HepG2 (cell line): ENCODE results near the gene PPP1R12C. TPM values are rescaled to one million over a fixed set of nuclear protein-coding genes. Genes with fewer than 3 reads are reported as not detected.
"Not testable (repeated sequence)": the region's sequence is repeated elsewhere in the genome, so short reads cannot be mapped to it uniquely, and the experiment has no call there.

Experiments used
- ATAC-seq: fragments of 200-7000 bp; cut with Tn5 transposase; 3 replicates; pipeline ENCODE4 v1.9.1; 2020; ENCODE audit warnings: mild to moderate bottlenecking, moderate library complexity
- BruUV-seq: library from RNA; stranded (reverse); fragments of 400-500 nt; replicated peaks from 2 replicates; lab custom pipeline; 2021; lab: Mats Ljungman, UMichigan
- CTCF ChIA-PET: fragments of 300-600 bp; formaldehyde crosslinking; extraction: SDS; loops from one replicate; lab custom pipeline; 2021; ENCODE audit warnings: low total read pairs, inconsistent platforms, low intra/inter-chr PET ratio; lab: Yijun Ruan, JAX
- POLR2A ChIA-PET: fragments of 350-600 bp; sonication (Branson Sonifier 250); formaldehyde crosslinking; loops from one replicate; lab custom pipeline; 2020; ENCODE audit warnings: antibody characterized with exemption, inconsistent platforms; lab: Yijun Ruan, JAX
- DNase-seq: peaks from one replicate; pipeline ENCODE4 v3.0.0-alpha.2; 2015; ENCODE audit warnings: low spot score
- FAIRE-seq: peaks from 3 replicates; lab custom pipeline; 2011; peaks lifted over from hg19 to GRCh38; lab: Jason Lieb, UNC
- H2AFZ ChIP-seq: one replicate; pipeline ENCODE4 v1.6.1; 2011; ENCODE audit warnings: low read length, inconsistent platforms
- H3K27ac ChIP-seq: fragments of 300-600 bp; 3 replicates; pipeline ENCODE4 v1.8.0; 2011; ENCODE audit warnings: mixed run types, mild to moderate bottlenecking, mixed read lengths, low read length, inconsistent platforms; ENCODE audit not compliant: insufficient read depth; ENCODE audit errors: extremely low read length
- H3K27me3 ChIP-seq, 2 experiments: fragments of 200-600 bp in 1 of 2; 2 replicates in 1 of 2; 3 replicates in 1 of 2; pipeline versions ENCODE4 v1.6.0 to v1.8.0; 2011; ENCODE audit warnings: low read length in 2 of 2, mild to moderate bottlenecking in 2 of 2, moderate library complexity in 2 of 2, inconsistent platforms in 1 of 2; ENCODE audit not compliant: insufficient read depth in 2 of 2, control insufficient read depth in 1 of 2
- H3K36me3 ChIP-seq, 2 experiments: fragments of 200-600 bp in 1 of 2; replicated peaks in 1 of 2; 2 replicates in 1 of 2; 3 replicates in 1 of 2; pipeline versions ENCODE4 v1.5.1 to v1.8.0; 2011; ENCODE audit warnings: low read length in 2 of 2, inconsistent platforms in 1 of 2; ENCODE audit not compliant: insufficient read depth in 2 of 2, control insufficient read depth in 1 of 2
- H3K4me1 ChIP-seq: 2 replicates; pipeline ENCODE4 v1.5.1; 2012; ENCODE audit warnings: low read length, inconsistent platforms; ENCODE audit not compliant: insufficient read depth
- H3K4me2 ChIP-seq: 2 replicates; pipeline ENCODE4 v1.6.0; 2011; ENCODE audit warnings: low read depth, low read length, inconsistent platforms
- H3K4me3 ChIP-seq, 3 experiments: fragments of 200-600 bp in 1 of 3; sonication (generic), shearing (Covaris generic) in 1 of 3; replicated peaks in 1 of 3; 2 replicates each; pipeline ENCODE4 v1.5.1; 2011 to 2016; ENCODE audit warnings: low read length in 3 of 3, inconsistent platforms in 2 of 3, low read depth in 2 of 3, mild to moderate bottlenecking in 2 of 3, control low read depth in 1 of 3, mixed read lengths in 1 of 3; ENCODE audit not compliant: insufficient read depth in 1 of 3
- H3K79me2 ChIP-seq: one replicate; pipeline ENCODE4 v1.6.1; 2011; ENCODE audit warnings: low read length, inconsistent platforms; ENCODE audit not compliant: insufficient read depth
- H3K9ac ChIP-seq: 2 replicates; pipeline ENCODE4 v1.6.0; 2011; ENCODE audit warnings: mild to moderate bottlenecking, low read depth, low read length, inconsistent platforms; ENCODE audit not compliant: insufficient read depth
- H3K9me3 ChIP-seq: 2 replicates; pipeline ENCODE4 v1.5.1; 2012; ENCODE audit warnings: mild to moderate bottlenecking, low read length
- H4K20me1 ChIP-seq: 2 replicates; pipeline ENCODE4 v1.6.0; 2011; ENCODE audit warnings: inconsistent platforms, mild to moderate bottlenecking, low read length, moderate library complexity; ENCODE audit not compliant: insufficient read depth
- ADNP ChIP-seq: sonication (generic); formaldehyde crosslinking; IDR thresholded peaks from 2 replicates; pipeline ENCODE4 v1.4.0; 2020; ENCODE audit warnings: missing genetic modification reagents
- ATF3 ChIP-seq: sonication (generic); formaldehyde crosslinking; IDR thresholded peaks from 2 replicates; pipeline ENCODE4 v1.4.0; 2020; ENCODE audit warnings: missing genetic modification reagents
- HOXA5 ChIP-seq: sonication (generic); formaldehyde crosslinking; IDR thresholded peaks from 2 replicates; pipeline ENCODE4 v1.4.0; 2020; ENCODE audit warnings: missing genetic modification reagents
- IRX3 ChIP-seq: sonication (generic); formaldehyde crosslinking; IDR thresholded peaks from 2 replicates; pipeline ENCODE4 v1.8.1; 2023; ENCODE audit warnings: mild to moderate bottlenecking, low read depth, missing genetic modification reagents, borderline replicate concordance
- JUN ChIP-seq: sonication (generic); formaldehyde crosslinking; IDR thresholded peaks from 2 replicates; pipeline ENCODE4 v1.4.0; 2020; ENCODE audit warnings: mild to moderate bottlenecking, missing genetic modification reagents
- PHF5A ChIP-seq: IDR thresholded peaks from one replicate; pipeline ENCODE4 v1.6.1; 2018; ENCODE audit warnings: low read depth, missing genetic modification reagents; ENCODE audit not compliant: unreplicated experiment
- SP140L ChIP-seq: sonication (generic); formaldehyde crosslinking; IDR thresholded peaks from 2 replicates; pipeline ENCODE4 v1.4.0; 2020; ENCODE audit warnings: missing genetic modification reagents, borderline replicate concordance
- SRSF9 ChIP-seq: fragments of 200-400 bp; formaldehyde crosslinking; IDR thresholded peaks from 2 replicates; pipeline ENCODE4 v1.6.1; 2018; ENCODE audit warnings: borderline replicate concordance, mild to moderate bottlenecking, low read depth, low read length; ENCODE audit not compliant: insufficient read depth, poor library complexity, severe bottlenecking
- TOE1 ChIP-seq: sonication (generic); formaldehyde crosslinking; IDR thresholded peaks from 2 replicates; pipeline ENCODE4 v1.4.0; 2020; ENCODE audit warnings: mild to moderate bottlenecking, missing genetic modification reagents
- ZNF260 ChIP-seq: sonication (generic); formaldehyde crosslinking; IDR thresholded peaks from 2 replicates; pipeline ENCODE4 v1.4.0; 2020; ENCODE audit warnings: missing genetic modification reagents, low read depth, mild to moderate bottlenecking, borderline replicate concordance
- ZNF75D ChIP-seq: sonication (generic); formaldehyde crosslinking; IDR thresholded peaks from 2 replicates; pipeline ENCODE4 v1.8.1; 2023; ENCODE audit warnings: missing genetic modification reagents, mild to moderate bottlenecking, borderline replicate concordance
- ZNF883 ChIP-seq: sonication (generic); formaldehyde crosslinking; IDR thresholded peaks from 2 replicates; pipeline ENCODE4 v1.5.1; 2020; ENCODE audit warnings: mild to moderate bottlenecking, missing genetic modification reagents; ENCODE audit errors: not compliant biosample characterization
- WGBS: methylation state at CpG from one replicate; pipeline ENCODE4 v1.1.6; 2017; ENCODE audit warnings: low lambda C conversion rate; 5-methylcytosine and 5-hydroxymethylcytosine counted together
- in situ Hi-C: cut with HindIII; loops from 2 replicates; pipeline ENCODE4 v1.10.0; 2017; ENCODE audit warnings: low pct_unique_long_range_greater_than_20kb; ENCODE audit not compliant: extremely low pct_ligation_motif_present
- intact Hi-C: fragments of 100-400 bp; cut with micrococcal nuclease; formaldehyde crosslinking; loops from one replicate; pipeline ENCODE4 v1.10.0; 2022; ENCODE audit not compliant: unreplicated experiment
- polyA plus RNA-seq, 8 experiments: library from polyadenylated mRNA; depleted of rRNA in 3 of 8; stranded (reverse) in 7 of 8; unstranded in 1 of 8; fragments of >200 nt; fragmentation: Illumina TruSeq in 4 of 8; extraction: Trizol in 4 of 8; gene quantifications; 2 replicates each; pipeline versions ENCODE4 v1.2.1 to v1.2.3, GENCODE V29; 2011 to 2016; ENCODE audit warnings: low read depth in 4 of 8, missing spikeins in 1 of 8, mixed read lengths in 1 of 8; ENCODE audit not compliant: insufficient read depth in 1 of 8
- total RNA-seq, 5 experiments: library from RNA; depleted of rRNA; stranded (reverse); fragments of >200 nt; fragmentation: Illumina TruSeq; extraction: Trizol; gene quantifications; 2 replicates each; pipeline ENCODE4 v1.2.3, GENCODE V29; 2016; ENCODE audit warnings: low read depth in 1 of 5

The PPP1R12C gene
- total and polyA plus RNA-seq, 2 of the 13 experiments (the other 11 are each of a cell fraction or from before 2014, with no cell fraction given), result 29.7 to 30.3 TPM

DNA sequence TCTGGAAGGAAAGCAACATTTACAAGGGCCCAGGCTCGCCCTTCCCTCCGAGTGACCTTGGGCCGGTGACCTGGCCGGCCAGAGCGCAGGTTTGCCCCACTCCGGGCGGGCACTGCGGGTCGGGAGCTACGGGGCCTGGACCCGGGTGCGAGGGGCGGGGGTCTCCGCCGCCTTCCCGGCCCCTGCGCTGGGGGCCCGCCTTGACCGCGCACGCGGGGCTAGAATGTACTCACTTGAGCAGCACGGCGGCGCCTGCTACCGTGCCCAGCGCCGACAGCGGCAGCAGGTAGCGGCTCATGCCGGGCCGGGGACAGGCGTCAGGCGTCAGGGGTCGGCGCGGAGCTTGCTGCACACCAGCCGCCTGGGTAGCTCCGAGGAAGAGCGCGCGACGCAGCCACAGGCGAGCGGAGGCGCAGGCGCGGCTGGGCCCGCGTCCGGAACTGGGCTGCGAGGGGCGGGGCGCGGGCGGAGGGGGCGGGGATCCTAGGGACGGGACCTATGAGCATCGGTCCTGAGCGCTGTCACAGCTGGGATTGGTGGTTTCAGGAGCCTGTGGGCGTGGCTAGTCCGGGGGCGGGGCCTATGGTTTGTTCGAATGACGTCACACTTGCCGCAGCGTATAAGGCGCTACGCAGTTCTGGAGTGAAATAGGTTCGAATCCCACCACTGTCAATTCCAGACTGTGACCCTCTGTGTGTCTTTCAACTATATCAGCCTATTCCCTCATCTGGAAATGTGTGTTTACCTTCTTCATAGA lies 54.5 kb downstream of the PPP1R12C start, which contains the start of gene RDH13 (continued):
- no peak for TF ChIP-seq SP140L (CRISPR knock-in tag)
- TF ChIP-seq SRSF9, result no peak

DNA sequence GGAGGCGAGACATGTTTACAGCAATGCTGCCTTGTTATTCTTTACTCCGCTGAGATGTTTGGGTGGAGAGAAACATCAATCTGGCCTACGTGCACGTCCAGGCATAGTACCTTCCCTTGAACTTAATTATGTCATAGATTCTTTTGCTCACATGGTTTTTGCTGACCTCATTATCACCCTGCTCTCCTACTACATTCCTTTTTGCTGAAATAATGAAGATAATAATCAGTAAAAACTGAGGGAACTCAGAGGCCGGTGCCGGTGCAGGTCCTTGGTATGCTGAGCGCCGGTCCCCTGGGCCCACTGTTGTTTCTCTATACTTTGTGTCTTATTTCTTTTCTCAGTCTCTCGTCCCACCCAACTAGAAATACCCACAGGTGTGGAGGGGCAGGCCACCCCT lies 57.1 kb downstream of the PPP1R12C start:
- BruUV-seq, intact Hi-C loops, ATAC-seq, H3K9ac ChIP-seq, in situ Hi-C loops, H3K79me2 ChIP-seq, H2AFZ ChIP-seq, H3K4me3 ChIP-seq, H3K9me3 ChIP-seq, POLR2A ChIA-PET, H4K20me1 ChIP-seq, DNase-seq, H3K27me3 ChIP-seq, FAIRE-seq, H3K27ac ChIP-seq, H3K4me2 ChIP-seq, CTCF ChIA-PET: not testable (repeated sequence)
- 96% methylated on average over 9 of the region's 9 CpGs for WGBS
- Histone ChIP-seq H3K4me1 (peaks cover 10% of the 10 kb centered on the region), H3K36me3 (peaks cover 4 to 27% of the 10 kb centered on the region in 2 experiments; a peak in 4 of 5 replicates)

DNA sequence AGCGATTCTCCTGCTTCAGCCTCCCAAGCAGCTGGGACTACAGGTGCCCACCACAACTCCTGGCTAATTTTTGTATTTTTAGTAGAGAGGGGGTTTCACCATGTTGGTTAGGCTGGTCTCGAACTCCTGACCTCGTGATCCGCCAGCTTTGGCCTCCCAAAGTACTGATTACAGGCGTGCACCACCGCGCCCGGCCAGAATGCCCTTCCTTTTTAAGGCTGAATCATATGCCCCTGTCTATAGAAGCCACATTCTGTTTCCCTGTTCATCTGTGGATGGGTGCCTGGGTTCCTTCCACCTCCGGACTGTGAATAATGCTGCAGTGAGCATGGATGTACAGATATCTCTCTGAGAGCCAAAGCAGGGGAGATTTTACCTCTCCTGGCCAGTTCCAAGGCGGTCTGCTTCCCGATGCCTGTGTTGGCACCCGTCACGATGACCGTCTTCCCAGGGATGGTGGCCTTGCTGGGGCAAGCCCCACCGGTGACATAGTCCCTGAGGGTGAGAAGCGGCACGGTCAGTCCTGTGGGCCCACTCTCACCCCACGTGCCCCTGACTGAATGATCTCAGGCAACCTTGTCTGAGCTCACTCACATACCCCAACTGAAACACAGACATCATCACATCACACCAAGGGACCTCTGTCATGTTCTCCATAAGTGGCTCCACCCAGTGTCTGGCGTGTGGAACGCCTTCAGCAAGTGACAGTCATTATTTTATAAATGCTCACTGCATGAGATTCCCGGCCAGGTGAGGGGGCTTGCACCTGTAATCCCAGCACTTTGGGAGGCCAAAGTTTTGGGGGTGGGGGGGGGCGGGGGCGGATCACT lies 58.4 kb downstream of the PPP1R12C start:
- BruUV-seq, result no TSS peak
- Histone ChIP-seq H3K79me2 (peaks cover 4% of the 10 kb centered on the region), H3K27me3 (0 out of 5 replicates have a peak, but pooled peaks cover 0 to 3% of the 10 kb centered on the region in 2 experiments), H3K4me2 (no peak overlapping the region), H3K9me3 (no peaks in the 10 kb centered on the region), H3K4me3 (no peak overlapping the region), H4K20me1 (no peaks in the 10 kb centered on the region)
- CTCF ChIA-PET, result no interaction called here
- in situ Hi-C loops, result no loop called here
- FAIRE-seq (no peak), DNase-seq (no peak), ATAC-seq (no peak)
- 97% methylated on average over 23 of the region's 23 CpGs for WGBS
- TF ChIP-seq JUN (CRISPR knock-in tag), result no peak
- TF ChIP-seq TOE1, result no peak
- TF ChIP-seq ATF3 (CRISPR knock-in tag), result no peak
- no peak for TF ChIP-seq PHF5A (CRISPR knock-in tag)
- TF ChIP-seq ZNF75D (CRISPR knock-in tag), result no peak
- TF ChIP-seq ZNF883 (CRISPR knock-in tag), result no peak
- no peak for TF ChIP-seq HOXA5
- no peak for TF ChIP-seq ADNP (CRISPR knock-in tag)
- no peak for TF ChIP-seq IRX3 (CRISPR knock-in tag)
- no peak for TF ChIP-seq ZNF260
- TF ChIP-seq, all 625 proteins: peak for 0
- intact Hi-C loops, result no loop called here
- POLR2A ChIA-PET, result no interaction called here
- Histone ChIP-seq H3K27ac (no peak overlapping the region), H3K9ac (no peak overlapping the region), H3K36me3 (peaks cover 6 to 30% of the 10 kb centered on the region in 2 experiments), H2AFZ (no peak overlapping the region), H3K4me1 (peaks cover 10% of the 10 kb centered on the region)
